Lower leg skin (tissue), 4 donors: ENCODE data around the gene ASIC1. TPM values are rescaled to one million over a fixed set of nuclear protein-coding genes. Genes with fewer than 3 reads are reported as not detected.

Source experiments
- DNase-seq, 2 donors: peaks; one replicate each; pipeline ENCODE4 v3.0.0-alpha.2; 2019; ENCODE audit warnings: low spot score in 2 of 2
- H3K4me3 ChIP-seq: fragments of 200-600 bp; sonication (generic); 2 replicates; pipeline ENCODE4 v1.5.1; 2017; ENCODE audit warnings: mild to moderate bottlenecking, low read depth; ENCODE audit not compliant: poor library complexity, severe bottlenecking
- CTCF ChIP-seq, 3 donors: fragments of 450-650 bp; IDR thresholded peaks; one replicate each; pipeline ENCODE4 v1.5.1; 2016; ENCODE audit warnings: antibody characterized with exemption in 3 of 3, mild to moderate bottlenecking in 3 of 3, moderate library complexity in 2 of 3
- POLR2A ChIP-seq, 2 donors: fragments of 450-650 bp; IDR thresholded peaks; one replicate each; pipeline ENCODE4 v1.6.1; 2016 to 2017; ENCODE audit warnings: antibody characterized with exemption in 2 of 2, mild to moderate bottlenecking in 1 of 2, moderate library complexity in 1 of 2
- WGBS, 2 donors: methylation state at CpG; one replicate each; pipeline ENCODE4 v1.1.5; 2018; 5-methylcytosine and 5-hydroxymethylcytosine counted together
- intact Hi-C: fragments of 100-400 bp; cut with DNase I; formaldehyde crosslinking; loops from one replicate; pipeline ENCODE4 v1.15.0; 2023; ENCODE audit warnings: low total_unique reads
- total RNA-seq, 4 donors: library from RNA; depleted of rRNA; stranded (reverse); fragments of >200 nt; gene quantifications; one replicate each; pipeline ENCODE4 v1.1.0, GENCODE V29; 2016

Gene ASIC1
- total RNA-seq, 4 donors from 2014 or later: 0.25 to 1.4 (median 0.42) TPM

GRCh38 chr12:50120953-50121352 is 63.6 kb downstream of the ASIC1 start:
- intact Hi-C loops: no loop called here
- TF ChIP-seq CTCF (IDR thresholded peaks at IDR 0.05): no peak
- TF ChIP-seq POLR2A (IDR thresholded peaks at IDR 0.05): no peak
- peak in 1 of 2 donors; percentile 34 for DNase-seq
- no peak overlapping the region for H3K4me3 ChIP-seq
- 97 to 100% methylated on average over 3 of the region's 3 CpGs for WGBS, 2 donors

DNA sequence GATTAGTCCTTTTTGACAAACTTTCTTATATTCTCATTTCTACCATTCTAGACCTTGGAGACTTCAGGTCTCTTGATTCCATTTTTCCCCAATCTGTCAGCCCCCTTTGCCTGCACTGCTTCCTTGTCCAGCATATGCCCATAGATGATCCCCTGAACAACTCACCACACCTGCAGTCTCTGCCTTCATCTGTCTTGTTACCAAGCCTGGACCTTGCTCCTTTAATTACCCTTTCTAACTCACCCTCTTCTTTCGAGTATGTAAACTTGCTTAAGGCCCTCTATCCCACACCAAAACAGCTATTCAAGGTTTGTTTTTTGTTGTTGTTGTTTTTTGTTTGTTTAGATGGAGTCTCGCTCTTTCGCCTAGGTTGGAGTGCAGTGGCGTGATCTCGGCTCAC is 64.2 kb downstream of the ASIC1 start:
- peak in 1 of 2 donors; percentile 7 for DNase-seq
- H3K4me3 ChIP-seq: no peak overlapping the region
- 77 to 85% methylated on average over 5 of the region's 5 CpGs for WGBS, 2 donors
- intact Hi-C loops: no loop called here
- no peak for TF ChIP-seq CTCF (IDR thresholded peaks at IDR 0.05)
- no peak for TF ChIP-seq POLR2A (IDR thresholded peaks at IDR 0.05)

GRCh38 chr12:50123203-50123602 is 65.8 kb downstream of the ASIC1 start:
- no peak for DNase-seq
- WGBS, 2 donors: 82 to 92% methylated on average over 2 of the region's 2 CpGs
- H3K4me3 ChIP-seq: no peak overlapping the region
- TF ChIP-seq CTCF (IDR thresholded peaks at IDR 0.05): no peak
- TF ChIP-seq POLR2A (IDR thresholded peaks at IDR 0.05): no peak
- intact Hi-C loops: no loop called here

DNA sequence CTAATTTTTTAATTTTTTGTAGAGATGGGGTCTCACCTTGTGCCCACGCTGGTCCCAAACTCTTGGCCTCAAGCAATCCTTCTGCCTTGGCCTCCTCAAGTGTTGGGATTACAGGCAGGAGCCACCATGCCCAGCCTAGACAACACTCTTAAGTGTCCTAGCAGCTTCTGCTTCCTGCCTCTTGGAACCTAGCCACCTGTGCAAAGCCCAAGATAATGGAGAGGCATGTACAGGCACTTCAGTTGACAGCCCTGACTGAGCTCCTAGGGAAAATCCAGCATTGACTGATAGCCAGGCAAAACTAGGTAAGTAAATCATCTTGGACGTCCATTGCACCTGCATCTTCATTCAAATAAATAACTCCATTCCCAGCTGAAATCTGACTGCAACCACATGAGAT is 70.2 kb downstream of the ASIC1 start:
- intact Hi-C loops: no loop called here
- H3K4me3 ChIP-seq: no peak overlapping the region
- TF ChIP-seq CTCF (IDR thresholded peaks at IDR 0.05): no peak
- no peak for TF ChIP-seq POLR2A (IDR thresholded peaks at IDR 0.05)
- DNase-seq: peak in 1 of 2 donors; percentile 77
- 47 to 51% methylated on average over 2 of the region's 2 CpGs for WGBS, 2 donors

- WGBS, 2 donors: 46 to 49% methylated on average over 4 of the region's 4 CpGs
- intact Hi-C loops: no loop called here
- no peak for TF ChIP-seq CTCF (IDR thresholded peaks at IDR 0.05)
Measured at GRCh38 chr12:50129290-50129689, 71.9 kb downstream of the ASIC1 start.

GRCh38 chr12:50132505-50133135 is 75.2 kb downstream of the ASIC1 start:
- no peak overlapping the region for H3K4me3 ChIP-seq
- peak in 1 of 2 donors; percentile 18 for DNase-seq
- intact Hi-C loops: no loop called here
- TF ChIP-seq POLR2A (IDR thresholded peaks at IDR 0.05) (no peak), CTCF (IDR thresholded peaks at IDR 0.05) (no peak)
- WGBS, 2 donors: 86 to 94% methylated on average over 2 of the region's 2 CpGs

More at GRCh38 chr12:50129290-50129689, 71.9 kb downstream of the ASIC1 start:
- DNase-seq: peak in 1 of 2 donors; percentile 15
- no peak overlapping the region for H3K4me3 ChIP-seq
